Measurements from ENCODE around the gene FAM228A.

FAM228A gene

DNA sequence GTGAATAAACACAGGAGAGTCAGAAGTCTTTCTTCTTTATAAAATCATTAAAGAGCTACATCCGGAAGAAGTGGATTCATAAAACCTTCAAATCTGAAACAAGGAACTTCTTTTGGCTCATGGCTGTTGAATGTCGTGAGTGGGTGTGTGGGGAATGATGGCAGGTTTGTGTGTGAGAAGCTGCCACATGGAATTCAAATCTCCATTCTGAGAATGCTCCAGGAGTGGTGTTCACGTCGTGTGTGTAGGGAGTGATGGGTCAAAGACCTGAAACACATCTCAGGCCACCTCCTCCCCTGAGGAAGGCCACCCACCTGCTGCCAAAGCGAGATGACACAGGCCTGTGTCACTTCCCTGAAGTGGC, 28.9 kb downstream of the FAM228A start:
- TF ChIP-seq, protein P1, sequence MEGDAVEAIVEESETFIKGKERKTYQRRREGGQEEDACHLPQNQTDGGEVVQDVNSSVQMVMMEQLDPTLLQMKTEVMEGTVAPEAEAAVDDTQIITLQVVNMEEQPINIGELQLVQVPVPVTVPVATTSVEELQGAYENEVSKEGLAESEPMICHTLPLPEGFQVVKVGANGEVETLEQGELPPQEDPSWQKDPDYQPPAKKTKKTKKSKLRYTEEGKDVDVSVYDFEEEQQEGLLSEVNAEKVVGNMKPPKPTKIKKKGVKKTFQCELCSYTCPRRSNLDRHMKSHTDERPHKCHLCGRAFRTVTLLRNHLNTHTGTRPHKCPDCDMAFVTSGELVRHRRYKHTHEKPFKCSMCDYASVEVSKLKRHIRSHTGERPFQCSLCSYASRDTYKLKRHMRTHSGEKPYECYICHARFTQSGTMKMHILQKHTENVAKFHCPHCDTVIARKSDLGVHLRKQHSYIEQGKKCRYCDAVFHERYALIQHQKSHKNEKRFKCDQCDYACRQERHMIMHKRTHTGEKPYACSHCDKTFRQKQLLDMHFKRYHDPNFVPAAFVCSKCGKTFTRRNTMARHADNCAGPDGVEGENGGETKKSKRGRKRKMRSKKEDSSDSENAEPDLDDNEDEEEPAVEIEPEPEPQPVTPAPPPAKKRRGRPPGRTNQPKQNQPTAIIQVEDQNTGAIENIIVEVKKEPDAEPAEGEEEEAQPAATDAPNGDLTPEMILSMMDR (IDR thresholded peaks at IDR 0.05; ENCODE audit: low read depth, low read length), result no peak
- H3K4me3 ChIP-seq (ENCODE audit: low read depth, low read length), result no peak overlapping the region

DNA sequence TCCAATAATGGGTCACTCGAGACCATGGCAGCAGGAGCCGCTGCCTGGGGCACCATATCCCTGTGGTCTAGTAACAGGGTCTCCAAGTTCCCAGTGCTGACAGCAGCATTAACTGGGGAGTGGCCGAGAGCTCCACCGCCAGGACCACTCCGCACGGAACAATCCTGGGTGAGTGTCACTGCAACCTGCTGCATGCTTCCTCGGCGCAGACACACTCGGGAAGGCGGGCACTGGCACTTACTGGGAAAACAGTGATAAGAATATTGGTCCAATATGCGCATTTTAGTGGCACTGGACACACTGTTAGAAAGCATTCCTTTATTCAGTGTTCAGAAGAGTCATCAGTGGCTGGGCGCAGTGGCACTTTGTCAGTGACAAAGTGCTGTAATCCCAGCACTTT, 29.7 kb downstream of the FAM228A start:
- no peak overlapping the region for H3K4me3 ChIP-seq (ENCODE audit: low read depth, low read length)
- TF ChIP-seq, protein P1 (IDR thresholded peaks at IDR 0.05; ENCODE audit: low read depth, low read length), result no peak

- TF ChIP-seq, protein P1 (IDR thresholded peaks at IDR 0.05; ENCODE audit: low read depth, low read length), result no peak
- no peak overlapping the region for H3K4me3 ChIP-seq (ENCODE audit: low read depth, low read length)
Measured at GRCh38 chr2:24205131-24205530, 30.3 kb downstream of the FAM228A start.

DNA sequence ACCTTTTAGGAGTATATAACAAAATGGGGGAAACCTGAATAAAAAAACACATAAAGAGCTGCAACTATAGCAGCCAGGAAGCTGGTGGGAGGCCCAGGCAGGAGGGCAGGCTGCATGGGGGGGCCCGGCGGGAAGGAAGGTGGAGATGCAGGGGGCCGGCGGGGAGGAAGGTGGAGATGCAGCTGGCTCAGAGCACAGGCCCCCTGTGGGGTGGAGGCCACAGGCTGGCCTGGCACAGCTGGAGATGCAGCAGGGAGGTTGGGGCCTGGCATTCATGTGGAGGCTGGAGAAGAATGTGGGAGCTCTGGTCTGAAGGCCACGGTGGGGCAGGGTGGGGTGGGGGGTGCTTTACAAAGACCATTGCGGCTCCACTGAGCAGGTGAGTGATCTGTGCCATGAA, 31.4 kb downstream of the FAM228A start:
- no peak overlapping the region for H3K4me3 ChIP-seq (ENCODE audit: low read depth, low read length)
- TF ChIP-seq, protein P1 (IDR thresholded peaks at IDR 0.05; ENCODE audit: low read depth, low read length), result no peak

- TF ChIP-seq, protein P1 (IDR thresholded peaks at IDR 0.05; ENCODE audit: low read depth, low read length), result no peak
- no peak overlapping the region for H3K4me3 ChIP-seq (ENCODE audit: low read depth, low read length)
Measured at GRCh38 chr2:24206714-24207113, 31.9 kb downstream of the FAM228A start.

- H3K4me3 ChIP-seq (ENCODE audit: low read depth, low read length), result no peak overlapping the region
- TF ChIP-seq, protein P1 (IDR thresholded peaks at IDR 0.05; ENCODE audit: low read depth, low read length), result no peak
Measured at GRCh38 chr2:24207359-24207758, 32.5 kb downstream of the FAM228A start.

DNA sequence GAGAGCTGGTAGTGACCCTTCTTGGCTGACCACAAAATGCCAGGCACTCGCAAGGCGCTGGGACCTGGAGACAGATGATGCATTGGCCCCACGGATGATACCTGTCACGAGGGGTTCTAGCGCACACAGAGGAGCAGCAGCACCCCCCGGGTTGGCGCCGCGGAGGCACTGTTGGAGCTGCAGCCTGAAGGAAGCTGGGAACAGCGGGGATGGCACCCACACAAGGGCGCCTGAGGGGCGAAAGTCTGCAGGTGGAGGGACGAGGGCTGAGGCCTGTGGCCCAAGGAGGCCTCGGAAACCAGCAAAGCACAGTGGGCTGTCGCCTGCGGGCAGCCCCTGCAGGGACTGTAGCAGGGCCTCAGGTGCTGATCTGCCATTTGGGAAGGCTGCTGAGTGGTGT, 33.6 kb downstream of the FAM228A start:
- TF ChIP-seq, protein P1 (IDR thresholded peaks at IDR 0.05; ENCODE audit: low read depth, low read length), result no peak

More for the DNA sequence above, 33.6 kb downstream of the FAM228A start:
- H3K4me3 ChIP-seq (ENCODE audit: low read depth, low read length), result no peak overlapping the region

All from WI38 (cell line).